RWPE2 (cell line): ENCODE data around the gene CCDC86.

ENCODE experiments used
- ATAC-seq: fragments of 200-7000 bp; cut with Tn5 transposase; 3 replicates; pipeline ENCODE4 v1.9.1; 2021; ENCODE audit warnings: low read depth
- DNase-seq: peaks from one replicate; pipeline ENCODE4 v3.0.0-alpha.2; 2020; ENCODE audit warnings: low spot score
- H3K27ac ChIP-seq: fragments of 450-650 bp; 2 replicates; pipeline ENCODE4 v1.5.1; 2017; ENCODE audit warnings: mild to moderate bottlenecking; ENCODE audit not compliant: poor library complexity, severe bottlenecking
- H3K27me3 ChIP-seq: fragments of 250-450 bp; sonication (Bioruptor Pico); 2 replicates; pipeline ENCODE4 v1.5.1; 2021; ENCODE audit warnings: mild to moderate bottlenecking, moderate library complexity; ENCODE audit not compliant: insufficient read depth, poor library complexity, severe bottlenecking
- H3K36me3 ChIP-seq: fragments of 250-450 bp; sonication (Bioruptor Pico); 2 replicates; pipeline ENCODE4 v1.5.1; 2020; ENCODE audit warnings: low read depth, mild to moderate bottlenecking, moderate library complexity
- H3K4me1 ChIP-seq: fragments of 250-450 bp; sonication (Bioruptor Pico); 2 replicates; pipeline ENCODE4 v1.5.1; 2021; ENCODE audit warnings: mild to moderate bottlenecking, moderate library complexity; ENCODE audit not compliant: insufficient read depth, poor library complexity, severe bottlenecking
- H3K4me3 ChIP-seq: fragments of 250-450 bp; sonication (Bioruptor Pico); 2 replicates; pipeline ENCODE4 v1.5.1; 2021; ENCODE audit warnings: mild to moderate bottlenecking, moderate library complexity; ENCODE audit not compliant: severe bottlenecking
- H3K9me3 ChIP-seq: fragments of 250-450 bp; sonication (Bioruptor Pico); 2 replicates; pipeline ENCODE4 v1.5.1; 2021; ENCODE audit warnings: mild to moderate bottlenecking, moderate library complexity; ENCODE audit not compliant: severe bottlenecking
- TF ChIP-seq, protein P1 (sequence below): fragments of 450-650 bp; IDR thresholded peaks from one replicate; pipeline ENCODE4 v1.5.1; 2017; ENCODE audit warnings: mild to moderate bottlenecking, moderate library complexity; ENCODE audit not compliant: poor library complexity, severe bottlenecking

CCDC86 gene

DNA sequence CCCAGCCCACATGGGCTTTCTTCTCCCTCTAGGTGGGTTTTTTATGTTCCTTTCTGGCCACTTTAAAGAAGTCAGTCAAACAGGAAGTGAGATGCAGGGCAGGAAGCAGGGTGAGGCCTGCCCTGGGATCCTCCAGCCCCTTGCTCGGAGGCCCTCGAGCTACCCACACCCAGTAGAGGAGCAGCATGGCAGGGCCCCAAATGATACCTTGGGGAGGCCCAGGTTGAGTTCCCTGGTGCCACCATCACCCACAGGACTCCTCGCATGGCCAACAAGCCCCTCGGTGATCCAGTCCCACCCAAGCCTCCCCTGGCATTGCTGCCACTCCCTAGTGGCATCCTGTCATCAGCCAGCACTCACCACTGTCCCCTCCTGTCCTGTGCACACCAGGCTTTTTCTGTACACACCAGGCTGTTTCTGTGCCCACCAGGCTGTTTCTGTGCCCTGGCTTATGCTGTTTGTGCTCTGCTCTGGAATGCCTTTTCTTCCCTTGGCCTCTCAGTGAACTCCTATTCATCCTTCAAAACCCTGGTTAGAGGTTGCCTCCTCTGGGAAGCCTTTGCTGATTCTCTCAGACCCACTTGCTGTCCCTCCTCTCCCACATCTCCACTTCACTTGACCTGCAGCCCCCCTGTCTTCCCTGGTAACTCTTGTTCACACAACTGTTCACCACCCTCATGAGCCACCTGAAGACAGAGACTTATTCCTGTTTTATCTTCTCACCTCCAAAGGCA, 17.0 kb downstream of the CCDC86 start:
- Histone ChIP-seq H3K4me3 (no peak overlapping the region), H3K27me3 (no peaks in the 10 kb centered on the region), H3K27ac (no peak overlapping the region), H3K36me3 (no peaks in the 10 kb centered on the region), H3K9me3 (no peaks in the 10 kb centered on the region), H3K4me1 (no peaks in the 10 kb centered on the region)
- TF ChIP-seq, protein P1, sequence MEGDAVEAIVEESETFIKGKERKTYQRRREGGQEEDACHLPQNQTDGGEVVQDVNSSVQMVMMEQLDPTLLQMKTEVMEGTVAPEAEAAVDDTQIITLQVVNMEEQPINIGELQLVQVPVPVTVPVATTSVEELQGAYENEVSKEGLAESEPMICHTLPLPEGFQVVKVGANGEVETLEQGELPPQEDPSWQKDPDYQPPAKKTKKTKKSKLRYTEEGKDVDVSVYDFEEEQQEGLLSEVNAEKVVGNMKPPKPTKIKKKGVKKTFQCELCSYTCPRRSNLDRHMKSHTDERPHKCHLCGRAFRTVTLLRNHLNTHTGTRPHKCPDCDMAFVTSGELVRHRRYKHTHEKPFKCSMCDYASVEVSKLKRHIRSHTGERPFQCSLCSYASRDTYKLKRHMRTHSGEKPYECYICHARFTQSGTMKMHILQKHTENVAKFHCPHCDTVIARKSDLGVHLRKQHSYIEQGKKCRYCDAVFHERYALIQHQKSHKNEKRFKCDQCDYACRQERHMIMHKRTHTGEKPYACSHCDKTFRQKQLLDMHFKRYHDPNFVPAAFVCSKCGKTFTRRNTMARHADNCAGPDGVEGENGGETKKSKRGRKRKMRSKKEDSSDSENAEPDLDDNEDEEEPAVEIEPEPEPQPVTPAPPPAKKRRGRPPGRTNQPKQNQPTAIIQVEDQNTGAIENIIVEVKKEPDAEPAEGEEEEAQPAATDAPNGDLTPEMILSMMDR, result no peak
- DNase-seq, result no peak
- no peak for ATAC-seq

DNA sequence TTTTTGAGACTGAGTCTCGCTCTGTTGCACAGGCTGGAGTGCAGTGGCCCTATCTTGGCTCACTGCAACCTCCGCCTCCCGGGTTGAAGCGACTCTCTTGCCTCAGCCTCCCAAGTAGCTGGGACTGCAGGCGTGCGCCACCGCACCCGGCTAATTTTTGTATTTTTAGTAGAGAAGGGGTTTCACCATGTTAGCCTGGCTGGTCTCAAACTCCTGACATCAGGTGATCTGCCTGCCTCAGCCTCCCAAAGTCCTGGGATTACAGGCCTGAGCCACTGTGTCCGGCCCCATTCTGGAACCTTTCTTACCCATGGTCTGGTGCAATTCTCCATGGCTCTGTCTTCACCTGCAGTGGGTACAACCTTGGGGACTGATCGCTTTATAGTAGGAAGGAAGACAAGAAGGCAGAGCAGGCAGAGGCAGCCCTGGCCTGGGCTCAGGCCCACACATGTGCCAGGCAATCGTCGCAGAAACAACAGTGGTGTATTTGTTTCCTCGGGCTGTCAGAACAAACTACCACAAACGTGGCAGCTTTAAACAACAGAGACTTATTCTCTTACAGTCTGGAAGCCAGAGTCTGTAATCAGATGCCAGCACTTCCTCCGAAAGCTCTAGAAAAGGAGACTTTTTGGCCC, 17.8 kb downstream of the CCDC86 start:
- Histone ChIP-seq H3K4me1 (no peaks in the 10 kb centered on the region), H3K36me3 (no peaks in the 10 kb centered on the region), H3K4me3 (no peak overlapping the region), H3K9me3 (no peaks in the 10 kb centered on the region), H3K27ac (no peak overlapping the region), H3K27me3 (no peaks in the 10 kb centered on the region)
- no peak for DNase-seq
- TF ChIP-seq, protein P1, result no peak
- ATAC-seq, result no peak

DNA sequence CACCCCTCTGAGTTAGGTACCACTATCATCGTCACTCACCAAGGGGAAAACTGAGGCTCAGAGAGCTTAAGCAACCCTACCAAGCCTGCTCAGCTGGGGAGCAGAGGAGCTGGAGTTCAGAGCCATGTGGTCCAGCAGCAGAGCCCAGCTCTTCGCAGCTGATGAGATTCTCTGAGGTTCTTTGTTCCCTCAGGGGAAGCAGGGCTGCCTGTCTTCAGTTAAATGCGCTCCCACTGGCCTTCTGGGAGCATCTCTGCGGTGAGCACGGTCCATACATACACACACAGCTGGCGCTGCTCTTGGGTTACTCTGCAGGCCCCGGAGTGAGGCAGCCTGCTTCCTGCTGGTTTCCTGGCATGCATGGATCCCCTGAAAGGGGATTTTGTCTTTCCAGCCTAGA, 19.0 kb downstream of the CCDC86 start:
- Histone ChIP-seq H3K4me3 (no peak overlapping the region), H3K4me1 (no peaks in the 10 kb centered on the region), H3K36me3 (no peaks in the 10 kb centered on the region), H3K27ac (no peak overlapping the region), H3K27me3 (no peaks in the 10 kb centered on the region), H3K9me3 (no peaks in the 10 kb centered on the region)
- no peak for ATAC-seq
- TF ChIP-seq, protein P1, result no peak
- peak; percentile 28 for DNase-seq

DNA sequence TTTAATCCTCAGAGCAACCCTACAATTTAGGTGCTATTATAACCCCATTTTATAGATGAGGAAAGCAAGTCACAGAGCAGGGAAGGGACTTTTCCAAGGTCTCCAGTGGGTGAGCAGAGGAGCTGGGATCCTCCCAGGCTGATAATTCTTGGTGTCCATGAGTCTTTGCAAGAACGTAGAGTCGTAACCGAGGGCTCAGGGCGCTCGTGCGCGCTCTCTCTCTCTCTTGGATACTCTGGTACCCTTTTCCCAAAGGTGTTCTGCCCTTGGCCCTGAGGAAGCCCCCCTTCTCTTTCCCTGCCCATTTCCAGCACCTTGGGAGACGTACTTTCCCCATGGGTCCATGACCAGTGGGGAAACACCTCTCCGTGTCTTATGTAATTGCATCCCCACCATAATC, 20.3 kb downstream of the CCDC86 start:
- no peaks in the 10 kb centered on the region for H3K9me3 ChIP-seq
- H3K27ac ChIP-seq, result no peak overlapping the region
- no peaks in the 10 kb centered on the region for H3K36me3 ChIP-seq
- H3K4me1 ChIP-seq, result no peaks in the 10 kb centered on the region
- DNase-seq, result peak; percentile 13
- ATAC-seq, result no peak
- no peaks in the 10 kb centered on the region for H3K27me3 ChIP-seq
- TF ChIP-seq, protein P1, result no peak
- H3K4me3 ChIP-seq, result no peak overlapping the region
